ENCODE measurements around the gene RIOX2.

DNA sequence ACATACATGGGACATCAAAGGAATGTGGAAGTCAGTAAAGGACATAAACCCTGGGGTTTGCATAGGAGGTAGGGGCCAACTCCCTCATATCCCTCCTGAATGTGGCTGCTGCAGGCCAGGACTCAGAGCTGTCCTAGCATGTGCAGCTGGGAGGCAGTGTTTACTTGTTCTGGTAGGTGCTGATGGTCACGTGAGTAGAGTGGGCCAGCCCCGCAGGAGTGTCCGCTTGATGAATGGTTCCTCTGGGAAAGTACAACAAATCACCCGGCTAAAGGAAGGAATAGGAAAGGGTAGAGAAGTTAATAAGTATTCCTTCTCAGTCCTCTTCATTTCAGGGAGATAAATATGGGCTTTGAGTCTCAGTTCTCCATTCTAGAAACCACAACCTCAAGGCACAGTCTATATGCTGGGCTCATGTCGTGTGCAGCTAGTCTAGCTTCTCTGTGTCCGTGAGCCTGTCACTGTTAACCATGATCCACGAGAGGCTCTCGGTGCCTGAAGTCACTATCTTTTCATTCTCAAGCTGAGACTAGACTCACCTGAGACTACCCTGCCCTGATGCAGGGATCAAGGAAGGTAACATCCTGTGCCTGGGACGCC lies 17.9 kb downstream of the RIOX2 start:
- TF ChIP-seq, protein P1, sequence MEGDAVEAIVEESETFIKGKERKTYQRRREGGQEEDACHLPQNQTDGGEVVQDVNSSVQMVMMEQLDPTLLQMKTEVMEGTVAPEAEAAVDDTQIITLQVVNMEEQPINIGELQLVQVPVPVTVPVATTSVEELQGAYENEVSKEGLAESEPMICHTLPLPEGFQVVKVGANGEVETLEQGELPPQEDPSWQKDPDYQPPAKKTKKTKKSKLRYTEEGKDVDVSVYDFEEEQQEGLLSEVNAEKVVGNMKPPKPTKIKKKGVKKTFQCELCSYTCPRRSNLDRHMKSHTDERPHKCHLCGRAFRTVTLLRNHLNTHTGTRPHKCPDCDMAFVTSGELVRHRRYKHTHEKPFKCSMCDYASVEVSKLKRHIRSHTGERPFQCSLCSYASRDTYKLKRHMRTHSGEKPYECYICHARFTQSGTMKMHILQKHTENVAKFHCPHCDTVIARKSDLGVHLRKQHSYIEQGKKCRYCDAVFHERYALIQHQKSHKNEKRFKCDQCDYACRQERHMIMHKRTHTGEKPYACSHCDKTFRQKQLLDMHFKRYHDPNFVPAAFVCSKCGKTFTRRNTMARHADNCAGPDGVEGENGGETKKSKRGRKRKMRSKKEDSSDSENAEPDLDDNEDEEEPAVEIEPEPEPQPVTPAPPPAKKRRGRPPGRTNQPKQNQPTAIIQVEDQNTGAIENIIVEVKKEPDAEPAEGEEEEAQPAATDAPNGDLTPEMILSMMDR (conservative IDR thresholded peaks at IDR 0.05; ENCODE audit: low read depth, low read length), result no peak
- no peak for TF ChIP-seq EZH2 (IDR thresholded peaks at IDR 0.05; ENCODE audit: borderline replicate concordance, low read depth, low read length, poor library complexity, severe bottlenecking)

All from A673 (cell line).